Measurements from ENCODE around the gene ADAMTSL2.

ADAMTSL2 gene

GRCh38 chr9:133535306-133535877 is 888 bp downstream of the ADAMTSL2 start:
- no peak for DNase-seq (ENCODE audit: low spot score)

GRCh38 chr9:133536080-133536479 is 1.6 kb downstream of the ADAMTSL2 start:
- DNase-seq (ENCODE audit: low spot score): no peak

DNA sequence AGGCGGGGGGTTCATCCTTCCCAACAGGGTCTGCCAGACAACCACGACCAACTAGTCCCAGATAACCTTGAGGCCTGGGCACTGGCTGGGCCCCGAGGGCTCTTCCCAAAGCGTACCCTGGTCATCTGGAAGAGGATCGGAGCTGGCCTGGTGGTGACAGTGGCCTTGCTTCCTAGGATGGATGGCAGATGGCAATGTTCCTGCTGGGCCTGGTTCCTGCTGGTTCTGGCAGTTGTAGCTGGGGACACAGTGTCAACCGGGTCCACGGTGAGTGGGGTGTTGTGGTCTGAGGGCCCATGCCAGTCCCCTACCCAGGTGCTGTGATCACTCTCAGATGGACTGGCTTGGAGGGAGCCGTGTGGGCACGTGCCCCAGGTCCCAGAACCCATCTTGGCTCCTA is 2.0 kb downstream of the ADAMTSL2 start:
- no peak for DNase-seq (ENCODE audit: low spot score)

GRCh38 chr9:133537257-133537656 is 2.8 kb downstream of the ADAMTSL2 start:
- DNase-seq (ENCODE audit: low spot score): no peak

- DNase-seq (ENCODE audit: low spot score): no peak
Measured at GRCh38 chr9:133538176-133538575, 3.7 kb downstream of the ADAMTSL2 start.

DNA sequence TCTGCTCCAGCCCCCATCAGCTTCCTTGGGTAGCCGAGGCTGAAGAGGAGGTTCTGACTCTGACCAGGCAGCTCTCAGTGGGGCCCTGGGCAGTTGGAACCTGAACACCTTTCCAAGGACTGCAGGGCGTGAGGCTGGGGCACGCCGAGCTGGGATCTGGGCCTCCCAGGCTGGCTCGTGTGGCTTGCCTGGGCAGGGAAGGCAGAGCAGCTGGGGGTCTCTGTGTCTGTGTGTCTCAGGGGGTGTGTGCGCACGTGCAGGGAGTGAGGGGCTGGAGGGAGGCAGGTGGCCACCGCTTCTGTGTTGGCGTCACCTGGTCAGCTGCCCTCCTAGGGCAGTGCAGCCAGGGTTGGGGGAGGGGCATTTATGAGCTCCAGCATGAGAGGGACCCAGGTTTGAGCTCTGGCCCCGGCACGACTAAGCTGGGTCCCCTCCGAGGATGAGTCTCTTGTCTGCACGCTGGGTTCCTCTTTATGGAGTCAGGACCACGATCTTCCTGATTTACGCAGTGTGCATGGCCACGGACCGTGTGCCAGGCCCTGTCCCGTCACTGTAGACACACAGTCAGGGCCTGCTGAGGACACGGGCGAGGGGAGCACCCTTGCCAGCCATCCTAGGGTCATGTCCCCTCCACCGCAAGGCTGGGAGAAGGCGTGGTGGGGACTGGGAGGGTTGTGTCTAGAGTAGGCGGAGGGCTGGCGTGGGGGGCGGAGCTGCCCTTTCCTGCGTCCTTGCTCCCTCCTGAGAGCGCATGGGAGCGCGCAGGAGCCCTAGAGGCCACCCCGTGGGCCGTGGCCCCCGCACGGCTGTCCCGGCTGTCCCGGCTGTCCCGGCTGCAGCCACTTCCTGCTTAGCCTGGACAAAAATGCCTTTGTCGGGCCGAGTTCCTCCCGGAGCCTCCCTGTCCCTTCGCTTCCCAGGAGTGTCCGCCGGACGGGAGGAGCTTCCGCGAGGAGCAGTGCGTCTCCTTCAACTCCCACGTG is 4.6 kb downstream of the ADAMTSL2 start:
- DNase-seq (ENCODE audit: low spot score): no peak

DNA sequence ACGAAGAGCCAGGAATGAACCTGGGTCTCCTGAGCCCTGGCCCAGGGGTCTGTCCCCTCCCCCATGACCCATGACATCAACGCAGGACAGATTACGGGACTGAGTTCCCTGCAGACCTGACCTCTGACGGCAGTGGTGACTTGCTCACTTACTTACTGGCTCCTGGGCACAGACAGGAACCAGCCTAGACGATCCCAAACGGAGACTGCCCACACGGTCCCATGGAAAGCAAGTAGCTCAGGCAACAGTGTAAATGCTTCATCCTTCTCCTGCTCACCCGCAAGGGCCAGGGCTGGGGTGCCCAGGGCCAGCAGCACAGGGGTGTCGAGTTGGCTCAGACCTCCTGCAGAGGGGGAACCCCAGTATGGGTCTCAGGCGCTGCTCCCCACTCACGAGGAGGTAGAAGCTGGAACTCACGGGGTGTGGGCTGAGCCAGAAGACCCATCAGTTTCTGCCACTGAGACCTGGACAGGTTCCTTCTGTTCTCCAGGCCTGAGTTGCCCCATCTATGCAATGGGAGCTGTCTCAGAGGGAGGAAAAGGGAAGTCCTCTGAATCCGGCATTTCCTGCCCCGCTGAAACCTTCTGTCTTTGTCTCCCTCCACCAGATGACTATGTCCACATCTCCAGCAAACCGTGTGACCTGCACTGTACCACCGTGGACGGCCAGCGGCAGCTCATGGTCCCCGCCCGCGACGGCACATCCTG is 5.6 kb downstream of the ADAMTSL2 start:
- DNase-seq (ENCODE audit: low spot score): no peak

- DNase-seq (ENCODE audit: low spot score): no peak
Measured at GRCh38 chr9:133540698-133541025, 6.2 kb downstream of the ADAMTSL2 start.

DNA sequence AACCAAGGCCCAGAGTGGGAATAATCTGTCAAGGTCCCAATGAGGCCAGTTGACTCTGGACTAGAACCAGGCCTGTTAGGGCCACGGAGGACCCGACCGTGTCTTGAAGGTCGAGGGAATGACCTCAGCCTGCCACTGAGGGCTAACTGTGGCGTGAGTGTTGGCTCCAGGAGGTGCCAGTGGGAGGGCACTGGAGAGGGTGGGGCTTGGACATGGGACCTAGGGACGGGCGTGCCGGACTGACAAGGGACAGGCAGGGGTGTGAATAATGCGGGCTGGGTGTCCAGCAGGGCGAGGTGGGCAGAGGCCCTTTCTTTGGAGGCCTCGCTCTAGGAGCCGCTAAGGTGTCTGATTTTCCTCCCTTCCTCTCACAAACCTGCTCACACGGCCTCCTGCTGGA is 7.5 kb downstream of the ADAMTSL2 start:
- DNase-seq (ENCODE audit: low spot score): no peak

DNA sequence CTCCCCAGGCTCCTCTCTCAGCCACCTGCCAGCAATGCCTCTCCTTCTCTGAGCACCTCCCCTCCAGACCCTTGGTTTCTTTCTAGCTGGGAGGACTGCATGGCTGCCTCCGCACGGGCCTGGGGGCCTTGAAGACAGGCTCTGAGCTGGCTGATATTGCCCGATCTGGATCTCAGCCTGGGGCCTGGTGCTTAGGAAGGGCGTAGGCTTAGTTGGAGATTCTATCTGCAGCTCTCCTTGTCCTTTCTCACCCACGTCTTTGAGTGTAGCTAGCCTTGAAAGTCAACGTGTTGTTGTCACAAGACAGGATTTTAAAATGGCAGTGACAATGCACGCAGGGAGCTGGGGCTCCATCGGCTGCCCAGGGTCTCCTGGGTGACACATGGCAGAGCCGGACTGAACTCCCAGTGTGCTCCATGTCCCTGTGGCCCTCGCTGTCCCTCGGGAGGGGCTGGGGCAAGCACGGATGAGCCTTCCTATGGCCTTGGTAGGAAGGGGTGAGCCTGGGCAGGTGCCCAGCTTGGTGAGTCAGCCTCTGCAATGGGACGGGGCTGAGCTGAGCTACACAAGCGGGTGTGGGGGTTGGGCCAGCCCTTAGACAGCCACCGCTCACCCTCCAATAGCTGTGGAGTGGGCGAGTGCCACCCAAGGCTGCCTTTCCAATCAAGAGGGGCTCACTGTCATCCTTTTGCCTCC is 9.4 kb downstream of the ADAMTSL2 start:
- DNase-seq (ENCODE audit: low spot score): no peak

- DNase-seq (ENCODE audit: low spot score): no peak
Measured at GRCh38 chr9:133545494-133546286, 11.2 kb downstream of the ADAMTSL2 start.

GRCh38 chr9:133546287-133546680 is 11.8 kb downstream of the ADAMTSL2 start:
- DNase-seq (ENCODE audit: low spot score): no peak

- no peak for DNase-seq (ENCODE audit: low spot score)
Measured at GRCh38 chr9:133547116-133547515, 12.6 kb downstream of the ADAMTSL2 start.

GRCh38 chr9:133551446-133551845 is 16.9 kb downstream of the ADAMTSL2 start:
- DNase-seq (ENCODE audit: low spot score): no peak

DNA sequence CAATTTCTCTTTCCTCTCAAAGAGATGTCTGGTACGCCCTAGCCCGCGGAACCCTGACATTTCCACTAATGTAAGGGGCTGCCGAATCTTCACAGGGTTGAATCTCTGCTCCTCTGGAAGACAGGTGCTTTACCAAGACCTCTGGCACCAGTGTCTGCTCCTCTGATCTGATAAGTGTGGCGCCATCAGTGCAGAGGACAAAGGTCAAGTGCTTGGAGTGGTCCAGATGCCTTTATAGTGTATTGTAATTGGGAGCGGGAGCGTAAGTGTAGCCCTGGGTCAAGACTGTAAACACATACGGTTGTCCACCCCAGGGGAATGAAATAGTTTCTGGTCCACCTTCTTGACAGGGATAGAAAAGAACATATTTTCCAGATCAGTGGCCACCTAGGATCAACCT is 17.7 kb downstream of the ADAMTSL2 start:
- no peak for DNase-seq (ENCODE audit: low spot score)

- no peak for DNase-seq (ENCODE audit: low spot score)
Measured at GRCh38 chr9:133553123-133553522, 18.6 kb downstream of the ADAMTSL2 start.

DNA sequence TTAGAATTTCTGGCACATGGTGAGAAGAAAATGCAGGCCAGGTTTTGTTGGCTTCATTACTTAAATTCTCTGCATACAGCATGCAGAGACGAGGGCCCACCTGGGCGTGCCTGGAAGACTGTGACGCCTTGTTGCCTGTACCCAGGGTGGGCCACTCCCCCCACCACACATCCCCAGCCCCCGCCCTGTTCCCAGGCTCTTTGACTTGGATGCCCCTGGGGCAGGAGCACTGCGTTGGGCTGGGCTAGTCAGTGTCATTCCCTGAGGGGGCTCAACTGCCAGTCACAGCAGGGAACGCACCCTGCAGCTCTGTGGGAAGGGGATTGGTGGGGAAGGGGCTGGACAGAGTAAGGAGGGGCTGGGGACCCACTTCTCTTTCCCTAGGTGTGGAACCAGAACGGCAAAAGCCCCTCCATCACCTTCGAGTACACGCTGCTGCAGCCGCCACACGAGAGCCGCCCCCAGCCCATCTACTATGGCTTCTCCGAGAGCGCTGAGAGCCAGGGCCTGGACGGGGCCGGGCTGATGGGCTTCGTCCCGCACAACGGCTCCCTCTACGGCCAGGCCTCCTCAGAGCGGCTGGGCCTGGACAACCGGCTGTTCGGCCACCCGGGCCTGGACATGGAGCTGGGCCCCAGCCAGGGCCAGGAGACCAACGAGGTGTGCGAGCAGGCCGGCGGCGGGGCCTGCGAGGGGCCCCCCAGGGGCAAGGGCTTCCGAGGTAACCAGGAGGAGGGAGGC is 19.6 kb downstream of the ADAMTSL2 start:
- DNase-seq (ENCODE audit: low spot score): no peak

DNA sequence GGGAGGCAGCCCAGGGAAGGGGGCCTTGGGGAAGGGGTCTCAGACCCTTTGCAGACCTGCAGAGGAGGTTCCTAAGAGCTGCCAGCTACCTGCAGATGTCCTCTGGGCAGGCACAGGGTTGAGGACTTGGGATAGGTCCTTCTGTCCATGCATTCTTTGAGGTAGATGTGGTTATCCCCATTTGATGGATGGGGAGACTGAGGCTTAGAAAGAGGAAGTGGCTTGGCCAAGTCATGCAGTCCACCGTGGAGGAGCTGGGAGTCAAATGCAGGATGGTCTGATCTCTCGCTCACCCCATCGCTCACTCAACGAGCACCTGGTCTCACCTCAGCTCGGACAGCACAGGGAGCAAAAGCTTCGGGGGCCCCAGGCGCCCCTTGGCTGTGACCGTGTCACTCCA is 20.2 kb downstream of the ADAMTSL2 start:
- no peak for DNase-seq (ENCODE audit: low spot score)

- DNase-seq (ENCODE audit: low spot score): no peak
Measured at GRCh38 chr9:133556354-133556753, 21.9 kb downstream of the ADAMTSL2 start.

DNA sequence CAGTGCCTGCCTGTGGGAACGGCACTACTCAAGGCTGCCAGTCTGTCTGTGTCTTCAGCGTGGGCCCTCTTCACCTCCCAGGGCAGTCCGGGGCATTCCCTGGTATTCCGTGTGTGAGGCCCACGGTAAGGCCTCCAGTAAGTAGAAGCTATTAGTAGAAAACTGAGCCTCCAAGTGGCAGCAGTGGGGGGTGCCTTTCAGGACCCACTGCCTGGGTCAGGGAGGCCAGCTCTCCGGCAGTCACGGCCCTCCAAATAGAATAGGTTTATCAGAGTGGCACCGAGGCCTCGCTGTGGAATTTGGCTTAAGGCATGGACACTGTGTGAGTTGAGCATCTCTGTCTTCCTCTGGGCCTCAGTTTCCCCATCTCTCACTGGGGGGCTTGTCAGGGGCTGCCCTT is 23.1 kb downstream of the ADAMTSL2 start:
- no peak for DNase-seq (ENCODE audit: low spot score)
